Epithelial cell of proximal tubule (primary cell): ENCODE measurements around the gene PHLDA3. TPM values are rescaled to one million over a fixed set of nuclear protein-coding genes. Genes with fewer than 3 reads are reported as not detected.

Experiments used
- DNase-seq: peaks from one replicate; pipeline ENCODE4 v3.0.0-alpha.2; 2011; ENCODE audit warnings: low read depth
- H3K4me3 ChIP-seq: 2 replicates; pipeline ENCODE4 v1.5.1; 2011; ENCODE audit warnings: low read depth, mild to moderate bottlenecking, low read length
- CTCF ChIP-seq: conservative IDR thresholded peaks from 2 replicates; pipeline ENCODE4 v1.5.1; 2012; ENCODE audit warnings: low read depth, mild to moderate bottlenecking, low read length
- total RNA-seq: library from RNA; depleted of rRNA; stranded (reverse); fragments of >200 nt; gene quantifications from 2 replicates; pipeline ENCODE4 v1.2.3, GENCODE V29; 2015

The PHLDA3 gene
- total RNA-seq, 1 donor from 2014 or later: 53.9 TPM

GRCh38 chr1:201418461-201418860, 50.5 kb downstream of the PHLDA3 start:
- TF ChIP-seq CTCF: no peak
- no peak overlapping the region for H3K4me3 ChIP-seq
- no peak for DNase-seq

Other genes starting within 250 kb of the PHLDA3 start
- 1.5 and 2.8 TPM in 2 replicates for gene PKP1, start 185.7 kb downstream of the PHLDA3 start, total RNA-seq
- gene TNNT2, start 91.5 kb downstream of the PHLDA3 start, total RNA-seq: 0.17 TPM in 1 of 2 replicates, not detected in the other
- gene LAD1, start 69.9 kb downstream of the PHLDA3 start, total RNA-seq: 36.9 and 72.5 TPM in 2 replicates
- 0.35 TPM in 1 of 2 replicates, not detected in the other for gene TNNI1, start 47.5 kb downstream of the PHLDA3 start, total RNA-seq
- gene CSRP1, start 37.9 kb upstream of the PHLDA3 start, total RNA-seq: 630 and 765 TPM in 2 replicates
- gene NAV1, start 69.9 kb upstream of the PHLDA3 start, total RNA-seq: 24.1 and 24.3 TPM in 2 replicates